Endothelial cell of umbilical vein (primary cell): ENCODE results near the gene ABHD8.

Source experiments
- CTCF ChIP-seq, 2 donors: IDR thresholded peaks; 1 replicate in 1 of 2; 2 replicates in 1 of 2; pipeline ENCODE4 v1.5.1; 2011; ENCODE audit warnings: low read length in 2 of 2, mild to moderate bottlenecking in 2 of 2, moderate library complexity in 2 of 2, control low read depth in 1 of 2, inconsistent platforms in 1 of 2, low read depth in 1 of 2; ENCODE audit not compliant: insufficient read depth in 1 of 2; ENCODE audit errors: extremely low read depth in 1 of 2
- EZH2 ChIP-seq: IDR thresholded peaks from 2 replicates; pipeline ENCODE4 v1.6.1; 2012; ENCODE audit warnings: borderline replicate concordance, low read depth, mild to moderate bottlenecking, moderate library complexity, low read length, inconsistent platforms; ENCODE audit not compliant: severe bottlenecking
- GATA2 ChIP-seq: IDR thresholded peaks from 2 replicates; pipeline ENCODE4 v1.7.0; 2011; ENCODE audit warnings: low read depth, mild to moderate bottlenecking, moderate library complexity, mixed read lengths, low read length; ENCODE audit not compliant: insufficient read length, insufficient read depth
- JUN ChIP-seq: IDR thresholded peaks from 2 replicates; pipeline ENCODE4 v1.6.1; 2011; ENCODE audit warnings: borderline replicate concordance, low read depth; ENCODE audit not compliant: insufficient read length, insufficient read depth
- MAX ChIP-seq: IDR thresholded peaks from 2 replicates; pipeline ENCODE4 v1.6.1; 2011; ENCODE audit not compliant: insufficient read depth, insufficient read length
- MYC ChIP-seq: IDR thresholded peaks from one replicate; pipeline ENCODE4 v1.6.1; 2011; ENCODE audit warnings: mild to moderate bottlenecking, low read depth, low read length
- POLR2A ChIP-seq: IDR thresholded peaks from 2 replicates; pipeline ENCODE4 v1.6.1; 2012; ENCODE audit warnings: low read depth, mild to moderate bottlenecking, control low read depth, low read length
- POLR2AphosphoS5 ChIP-seq: IDR thresholded peaks from 2 replicates; pipeline ENCODE4 v1.6.1; 2012; ENCODE audit warnings: low read depth, mild to moderate bottlenecking, control low read depth, low read length, moderate library complexity; ENCODE audit not compliant: insufficient read depth

- TF ChIP-seq POLR2A, result no peak
- TF ChIP-seq POLR2AphosphoS5, result no peak
- TF ChIP-seq CTCF (IDR thresholded peaks at IDR 0.05; ENCODE audit: extremely low read depth in 1 of 2, insufficient read depth in 1 of 2, low read depth in 1 of 2, low read length in 2 of 2), result no peak
- TF ChIP-seq EZH2, result no peak
- no peak for TF ChIP-seq MAX
- TF ChIP-seq MYC, result no peak
- no peak for TF ChIP-seq JUN
- TF ChIP-seq GATA2, result no peak
These were observed 48.7 kb upstream of the ABHD8 start for GRCh38 chr19:17351815-17352435.
